Measurements from ENCODE around the gene NUCKS1. TPM values are rescaled to one million over a fixed set of nuclear protein-coding genes. Genes with fewer than 3 reads are reported as not detected.

Gene NUCKS1
- total RNA-seq, 1 experiment from 2014 or later: 427 TPM

DNA sequence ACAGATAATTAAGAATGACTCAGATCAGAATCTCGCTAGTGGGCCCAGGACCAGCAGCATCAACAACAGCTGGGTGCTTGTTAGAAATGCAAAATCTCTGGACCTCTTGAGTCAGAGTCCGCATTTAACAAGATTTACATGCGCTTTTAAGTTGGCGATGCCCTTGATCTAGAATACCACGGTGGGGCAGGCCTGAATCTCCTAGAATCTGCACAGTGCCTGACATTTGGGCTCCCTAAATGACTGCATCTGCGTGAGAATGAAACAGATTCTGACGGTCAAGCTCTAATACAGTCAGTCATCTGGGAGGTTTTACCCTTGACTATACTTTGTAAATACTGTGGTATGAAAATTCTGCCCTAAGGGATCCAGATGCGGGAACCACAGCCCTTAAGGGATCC lies 42.5 kb upstream of the NUCKS1 start:
- no peak overlapping the region for H3K27ac ChIP-seq (ENCODE audit: insufficient read length, low read depth, low read length)
- H4K20me1 ChIP-seq (ENCODE audit: control insufficient read depth, insufficient read depth, insufficient read length): no peaks in the 10 kb centered on the region
- H3K79me2 ChIP-seq (ENCODE audit: insufficient read depth, low read length): no peaks in the 10 kb centered on the region
- no peak overlapping the region for H2BK15ac ChIP-seq (ENCODE audit: low read depth, low read length)
- DNase-seq: no peak
- no peak overlapping the region for H4K8ac ChIP-seq (replicated peaks; ENCODE audit: insufficient read length, low read depth, low read length)
- no peak overlapping the region for H2BK20ac ChIP-seq (ENCODE audit: low read depth, low read length, poor library complexity, severe bottlenecking)
- H3K27me3 ChIP-seq (ENCODE audit: insufficient read depth, low read length): no peaks in the 10 kb centered on the region
- Mint-ChIP-seq H3K36me3 (ENCODE audit: insufficient read depth in 1 of 3, low read depth in 3 of 3) (peaks cover 8 to 50% (median 42%) of the 10 kb centered on the region in 3 experiments; a peak in 6 of 7 replicates), H3K27me3 (ENCODE audit: low read depth) (no peaks in the 10 kb centered on the region), H3K4me1 (peaks cover 5 to 12% of the 10 kb centered on the region in 2 experiments; a peak in 3 of 4 replicates), H3K27ac (no peak overlapping the region), H3K4me3 (no peak overlapping the region), H3K9me3 (no peaks in the 10 kb centered on the region)
- H2AK5ac ChIP-seq (ENCODE audit: insufficient read length, low read length): no peak overlapping the region
- no peaks in the 10 kb centered on the region for H3K9me3 ChIP-seq (ENCODE audit: control insufficient read depth, low read depth, low read length)
- no peak overlapping the region for H3K23ac ChIP-seq (ENCODE audit: insufficient read length, low read depth, low read length)
- H2BK12ac ChIP-seq (ENCODE audit: insufficient read length, low read depth, low read length): no peak overlapping the region
- no peak overlapping the region for H3K9ac ChIP-seq (ENCODE audit: extremely low read depth, insufficient read length, low read length)
- no peak overlapping the region for H4K91ac ChIP-seq (ENCODE audit: insufficient read length, low read depth, low read length)
- H3K23me2 ChIP-seq (ENCODE audit: insufficient read length, low read depth, low read length, poor library complexity, severe bottlenecking): no peaks in the 10 kb centered on the region
- no peak overlapping the region for H3K18ac ChIP-seq (ENCODE audit: insufficient read length, low read depth, low read length)
- H3K14ac ChIP-seq (ENCODE audit: insufficient read depth, low read length): no peak overlapping the region
- H4K5ac ChIP-seq (ENCODE audit: insufficient read length, low read depth, low read length): no peak overlapping the region
- H3T11ph ChIP-seq (ENCODE audit: low read length): no peak overlapping the region
- no CpG with 5 or more reads among the region's 8 CpGs for WGBS (ENCODE audit: extremely low coverage, insufficient read length, low lambda C conversion rate)
- TF ChIP-seq, protein P1, sequence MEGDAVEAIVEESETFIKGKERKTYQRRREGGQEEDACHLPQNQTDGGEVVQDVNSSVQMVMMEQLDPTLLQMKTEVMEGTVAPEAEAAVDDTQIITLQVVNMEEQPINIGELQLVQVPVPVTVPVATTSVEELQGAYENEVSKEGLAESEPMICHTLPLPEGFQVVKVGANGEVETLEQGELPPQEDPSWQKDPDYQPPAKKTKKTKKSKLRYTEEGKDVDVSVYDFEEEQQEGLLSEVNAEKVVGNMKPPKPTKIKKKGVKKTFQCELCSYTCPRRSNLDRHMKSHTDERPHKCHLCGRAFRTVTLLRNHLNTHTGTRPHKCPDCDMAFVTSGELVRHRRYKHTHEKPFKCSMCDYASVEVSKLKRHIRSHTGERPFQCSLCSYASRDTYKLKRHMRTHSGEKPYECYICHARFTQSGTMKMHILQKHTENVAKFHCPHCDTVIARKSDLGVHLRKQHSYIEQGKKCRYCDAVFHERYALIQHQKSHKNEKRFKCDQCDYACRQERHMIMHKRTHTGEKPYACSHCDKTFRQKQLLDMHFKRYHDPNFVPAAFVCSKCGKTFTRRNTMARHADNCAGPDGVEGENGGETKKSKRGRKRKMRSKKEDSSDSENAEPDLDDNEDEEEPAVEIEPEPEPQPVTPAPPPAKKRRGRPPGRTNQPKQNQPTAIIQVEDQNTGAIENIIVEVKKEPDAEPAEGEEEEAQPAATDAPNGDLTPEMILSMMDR (conservative IDR thresholded peaks at IDR 0.05): no peak
- H3K56ac ChIP-seq (ENCODE audit: insufficient read length, low read depth, low read length): no peak overlapping the region
- no peaks in the 10 kb centered on the region for H3K79me1 ChIP-seq (ENCODE audit: insufficient read depth, low read depth, low read length, poor library complexity, severe bottlenecking)
- no peak overlapping the region for H3K4ac ChIP-seq (ENCODE audit: low read depth, low read length)
- H3K4me1 ChIP-seq (ENCODE audit: insufficient read depth, low read length): no peaks in the 10 kb centered on the region
- no peak overlapping the region for H3K4me2 ChIP-seq (ENCODE audit: insufficient read depth, insufficient read length, low read length)
- H2AFZ ChIP-seq (ENCODE audit: low read length): no peak overlapping the region
- no peak overlapping the region for H2BK120ac ChIP-seq (ENCODE audit: low read depth, low read length, poor library complexity, severe bottlenecking)
- no peak overlapping the region for H2BK5ac ChIP-seq (ENCODE audit: insufficient read length, low read length)

Measured in H9 (cell line).